Testis (tissue), 3 donors: ENCODE results near the gene GJA4. TPM values are rescaled to one million over a fixed set of nuclear protein-coding genes. Genes with fewer than 3 reads are reported as not detected.
"Not testable (repeated sequence)": the region's sequence is repeated elsewhere in the genome, so short reads cannot be mapped to it uniquely, and the experiment has no call there.

ENCODE experiments used
- DNase-seq: peaks from one replicate; pipeline ENCODE4 v3.0.0-alpha.2; 2019
- H3K27ac ChIP-seq, 2 donors: fragments of 200-600 bp; sonication (generic); one replicate each; pipeline ENCODE4 v1.5.1; 2019
- H3K27me3 ChIP-seq: fragments of 200-600 bp; sonication (generic); one replicate; pipeline ENCODE4 v1.5.1; 2019
- H3K36me3 ChIP-seq: fragments of 200-600 bp; sonication (generic); one replicate; pipeline ENCODE4 v1.5.1; 2017; ENCODE audit warnings: low read depth; ENCODE audit errors: missing control alignments
- H3K4me1 ChIP-seq: fragments of 200-600 bp; sonication (generic); one replicate; pipeline ENCODE4 v1.5.1; 2019
- H3K4me3 ChIP-seq, 2 donors: fragments of 200-600 bp; sonication (generic); one replicate each; pipeline ENCODE4 v1.5.1; 2017 to 2019
- H3K9me3 ChIP-seq: fragments of 200-600 bp; sonication (generic); one replicate; pipeline ENCODE4 v1.5.1; 2017
- POLR2A ChIP-seq: fragments of 450-650 bp; IDR thresholded peaks from one replicate; pipeline ENCODE4 v1.6.1; 2017; ENCODE audit warnings: antibody characterized with exemption, mild to moderate bottlenecking, moderate library complexity
- WGBS, 2 donors: methylation state at CpG; one replicate each; pipeline ENCODE4 v1.1.5; 2018; 5-methylcytosine and 5-hydroxymethylcytosine counted together
- intact Hi-C: fragments of 100-400 bp; cut with DNase I; formaldehyde crosslinking; loops from one replicate; pipeline ENCODE4 v1.15.1; 2023; ENCODE audit warnings: low total_unique reads
- polyA plus RNA-seq: library from polyadenylated mRNA; stranded (reverse); fragments of 350-450 nt; fragmentation: Illumina TruSeq; extraction: RNeasy Lipid Tissue Mini Kit (QIAGEN cat#74804); gene quantifications from one replicate; pipeline ENCODE4 v1.2.3, GENCODE V29; 2014; ENCODE audit warnings: low read depth, low replicate concordance; ENCODE audit not compliant: insufficient read depth
- total RNA-seq, 2 donors: library from RNA; depleted of rRNA; stranded (reverse); fragments of >200 nt; gene quantifications; one replicate each; pipeline ENCODE4 v1.2.3, GENCODE V29; 2016
- TF ChIP-seq, protein P1 (sequence below), 3 experiments: fragments of 450-650 bp in 2 of 3; fragments of 200-600 bp in 1 of 3; sonication (generic) in 1 of 3; IDR thresholded peaks; one replicate each; pipeline ENCODE4 v1.5.1; 2016 to 2019; ENCODE audit warnings: antibody characterized with exemption in 3 of 3, mild to moderate bottlenecking in 2 of 3, moderate library complexity in 1 of 3

The GJA4 gene
- total and polyA plus RNA-seq, 3 donors from 2014 or later: 10.9 to 11.9 (median 11.3) TPM

DNA sequence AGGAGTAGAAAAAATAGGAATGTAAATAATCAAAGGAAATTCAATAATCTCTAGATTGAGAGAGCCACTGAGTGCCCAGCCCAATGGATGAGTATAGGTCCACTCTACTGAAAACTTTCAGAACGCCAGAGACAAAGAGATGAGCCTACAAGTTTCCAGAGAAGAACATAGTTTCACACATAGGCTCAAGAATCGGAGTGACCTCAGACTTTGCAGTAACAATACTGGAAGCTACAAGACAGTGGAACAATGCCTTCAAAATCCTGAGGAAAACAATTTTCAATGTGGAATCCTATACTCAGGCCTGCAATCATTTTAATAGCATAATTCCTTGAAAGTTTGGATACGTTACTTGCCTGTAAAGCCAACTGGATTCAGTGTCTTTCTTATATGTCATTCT, 11.0 kb downstream of the GJA4 start:
- no peak for DNase-seq
- H3K27me3 ChIP-seq: no peaks in the 10 kb centered on the region

GRCh38 chr1:34806396-34806795, 13.6 kb downstream of the GJA4 start:
- Histone ChIP-seq H3K9me3 (no peaks in the 10 kb centered on the region), H3K4me1 (no peaks in the 10 kb centered on the region), H3K27ac (no peak overlapping the region), H3K4me3 (no peak overlapping the region), H3K27me3 (no peaks in the 10 kb centered on the region), H3K36me3 (no peaks in the 10 kb centered on the region)
- intact Hi-C loops: no loop called here
- TF ChIP-seq POLR2A: no peak
- TF ChIP-seq, protein P1, sequence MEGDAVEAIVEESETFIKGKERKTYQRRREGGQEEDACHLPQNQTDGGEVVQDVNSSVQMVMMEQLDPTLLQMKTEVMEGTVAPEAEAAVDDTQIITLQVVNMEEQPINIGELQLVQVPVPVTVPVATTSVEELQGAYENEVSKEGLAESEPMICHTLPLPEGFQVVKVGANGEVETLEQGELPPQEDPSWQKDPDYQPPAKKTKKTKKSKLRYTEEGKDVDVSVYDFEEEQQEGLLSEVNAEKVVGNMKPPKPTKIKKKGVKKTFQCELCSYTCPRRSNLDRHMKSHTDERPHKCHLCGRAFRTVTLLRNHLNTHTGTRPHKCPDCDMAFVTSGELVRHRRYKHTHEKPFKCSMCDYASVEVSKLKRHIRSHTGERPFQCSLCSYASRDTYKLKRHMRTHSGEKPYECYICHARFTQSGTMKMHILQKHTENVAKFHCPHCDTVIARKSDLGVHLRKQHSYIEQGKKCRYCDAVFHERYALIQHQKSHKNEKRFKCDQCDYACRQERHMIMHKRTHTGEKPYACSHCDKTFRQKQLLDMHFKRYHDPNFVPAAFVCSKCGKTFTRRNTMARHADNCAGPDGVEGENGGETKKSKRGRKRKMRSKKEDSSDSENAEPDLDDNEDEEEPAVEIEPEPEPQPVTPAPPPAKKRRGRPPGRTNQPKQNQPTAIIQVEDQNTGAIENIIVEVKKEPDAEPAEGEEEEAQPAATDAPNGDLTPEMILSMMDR (IDR thresholded peaks at IDR 0.05): no peak
- DNase-seq: no peak
- WGBS, 2 donors: 64 to 72% methylated on average over 3 of the region's 3 CpGs

More for the DNA sequence above, 11.0 kb downstream of the GJA4 start:
- no peak overlapping the region for H3K27ac ChIP-seq
- H3K36me3 ChIP-seq: no peaks in the 10 kb centered on the region
- 93 to 96% methylated on average over 3 of the region's 3 CpGs for WGBS, 2 donors
- TF ChIP-seq, protein P1 (IDR thresholded peaks at IDR 0.05): no peak
- no peak for TF ChIP-seq POLR2A
- intact Hi-C loops: no loop called here
- no peaks in the 10 kb centered on the region for H3K9me3 ChIP-seq
- no peaks in the 10 kb centered on the region for H3K4me1 ChIP-seq
- no peak overlapping the region for H3K4me3 ChIP-seq

DNA sequence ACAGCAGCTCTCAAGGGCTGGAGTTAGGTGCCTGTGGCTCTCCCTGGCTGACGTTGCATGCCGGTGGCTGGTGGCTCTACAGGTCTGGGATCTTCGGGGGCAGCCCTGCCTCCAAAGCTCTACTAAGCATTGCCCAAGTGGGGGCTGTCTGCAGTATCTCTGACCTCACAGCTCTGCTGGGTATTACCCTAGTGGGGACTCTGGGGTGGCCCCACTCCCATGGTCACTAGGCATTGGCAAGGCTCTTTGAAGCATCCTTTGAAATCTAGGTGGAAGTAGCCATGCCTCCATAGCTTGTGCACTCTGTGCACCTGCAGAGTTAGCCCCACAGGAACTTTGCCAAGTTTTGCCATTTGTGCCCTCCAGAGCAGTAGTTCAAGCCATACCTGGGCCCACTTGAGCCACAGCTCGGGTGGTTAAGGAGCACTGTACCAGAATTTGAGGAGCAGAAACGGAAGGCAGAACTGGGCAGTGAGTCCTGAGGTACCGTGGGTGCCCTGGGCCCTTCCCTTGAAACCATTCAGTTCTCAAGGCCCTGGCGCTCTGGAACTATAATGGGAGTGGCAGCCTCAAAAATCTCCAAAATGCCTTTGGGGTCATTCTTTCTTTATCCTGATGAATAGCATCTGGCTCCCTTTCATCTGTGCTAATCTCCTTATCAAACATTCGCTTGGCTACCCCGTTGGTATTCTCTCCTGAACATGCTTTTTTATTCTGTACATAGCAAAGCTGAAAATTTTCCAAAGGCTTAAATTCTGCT, 15.4 kb downstream of the GJA4 start:
- H3K4me1 ChIP-seq: no peaks in the 10 kb centered on the region
- TF ChIP-seq POLR2A: no peak
- TF ChIP-seq, protein P1 (IDR thresholded peaks at IDR 0.05): no peak
- H3K9me3 ChIP-seq: no peaks in the 10 kb centered on the region
- intact Hi-C loops: no loop called here
- no peaks in the 10 kb centered on the region for H3K36me3 ChIP-seq
- 88 to 93% methylated on average over 8 to 9 of the region's 9 CpGs for WGBS, 2 donors
- no peak overlapping the region for H3K27ac ChIP-seq
- no peak for DNase-seq
- no peaks in the 10 kb centered on the region for H3K27me3 ChIP-seq
- no peak overlapping the region for H3K4me3 ChIP-seq

DNA sequence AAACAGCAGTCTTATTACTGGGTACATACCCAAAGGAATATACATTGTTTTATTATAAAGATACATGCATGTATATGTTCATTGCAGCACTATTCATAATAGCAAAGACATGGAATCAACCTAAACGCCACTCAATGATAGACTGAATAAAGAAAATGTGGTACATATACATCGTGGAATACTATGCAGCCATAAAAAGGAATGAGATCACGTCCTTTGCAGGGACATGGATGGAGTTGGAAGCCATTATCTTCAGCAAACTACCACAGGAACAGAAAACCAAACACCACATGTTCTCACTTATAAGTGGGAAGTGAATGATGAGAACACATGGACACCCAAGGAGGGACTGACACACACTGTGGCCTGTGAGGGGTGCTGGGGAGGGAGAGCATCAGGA, 18.0 kb downstream of the GJA4 start:
- DNase-seq, H3K27me3 ChIP-seq, intact Hi-C loops, H3K9me3 ChIP-seq, H3K4me1 ChIP-seq, H3K27ac ChIP-seq, H3K36me3 ChIP-seq, H3K4me3 ChIP-seq: not testable (repeated sequence)
- 94 to 95% methylated on average over 3 of the region's 3 CpGs for WGBS, 2 donors

GRCh38 chr1:34816332-34816731, 23.5 kb downstream of the GJA4 start:
- H3K4me3 ChIP-seq: no peak overlapping the region
- H3K9me3 ChIP-seq: no peaks in the 10 kb centered on the region
- DNase-seq: no peak
- no peak overlapping the region for H3K27ac ChIP-seq
- no peaks in the 10 kb centered on the region for H3K4me1 ChIP-seq
- TF ChIP-seq POLR2A: no peak
- TF ChIP-seq, protein P1 (IDR thresholded peaks at IDR 0.05): no peak
- H3K27me3 ChIP-seq: no peaks in the 10 kb centered on the region
- no peaks in the 10 kb centered on the region for H3K36me3 ChIP-seq
- intact Hi-C loops: no loop called here
